Inflammatory macrophage treated with lipopolysaccharide for 4 hours (primary cell): ENCODE measurements around the gene CIAO2A.
"Not testable (repeated sequence)": the region's sequence is repeated elsewhere in the genome, so short reads cannot be mapped to it uniquely, and the experiment has no call there.

Experiments
- DNase-seq: peaks from one replicate; pipeline ENCODE4 v3.0.0-alpha.2; 2020

The CIAO2A gene, protein sequence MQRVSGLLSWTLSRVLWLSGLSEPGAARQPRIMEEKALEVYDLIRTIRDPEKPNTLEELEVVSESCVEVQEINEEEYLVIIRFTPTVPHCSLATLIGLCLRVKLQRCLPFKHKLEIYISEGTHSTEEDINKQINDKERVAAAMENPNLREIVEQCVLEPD

DNA sequence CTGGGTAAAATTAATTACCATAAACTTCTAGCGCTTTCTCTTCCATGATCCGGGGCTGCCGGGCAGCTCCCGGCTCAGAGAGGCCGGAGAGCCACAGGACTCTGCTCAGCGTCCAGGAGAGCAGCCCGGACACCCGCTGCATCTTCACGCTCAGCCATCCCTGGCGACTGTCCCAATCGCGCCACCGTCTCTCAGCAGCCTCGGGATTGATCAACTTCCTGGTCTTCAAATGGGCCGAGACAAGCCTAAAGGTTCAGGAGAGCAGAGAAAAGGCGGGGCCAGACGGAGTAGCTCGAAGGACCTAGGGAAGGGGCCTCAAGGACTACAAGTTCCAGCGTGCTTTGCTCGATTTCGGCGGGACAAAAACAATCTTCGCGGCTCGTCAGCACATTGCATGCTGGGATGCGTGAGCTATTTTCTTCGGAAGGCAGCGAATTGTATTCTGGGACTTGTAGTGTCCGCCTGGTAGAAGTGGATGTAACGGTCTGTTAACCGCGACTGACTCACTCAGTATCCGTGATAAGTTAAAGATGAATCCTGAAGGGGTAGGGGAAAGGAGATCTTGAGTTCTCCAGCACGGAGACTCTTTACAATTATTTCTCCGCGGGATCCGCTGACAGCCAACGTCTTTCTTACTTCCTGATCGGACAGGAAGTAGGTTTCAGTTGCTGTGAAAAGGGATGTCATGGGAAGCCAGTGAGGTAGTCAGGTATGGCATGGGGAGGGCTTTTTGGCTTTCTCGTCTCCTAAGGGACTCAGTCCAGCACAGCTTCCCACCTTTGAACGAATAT, at the start of gene CIAO2A:
CIAO2A (minus strand) TSS at position 212 of the 791 bp plus-strand sequence; CDS start at position 142, 70 bp downstream.
- peak; percentile 100 for DNase-seq

GRCh38 chr15:64143276-64143675, 49.6 kb upstream of the CIAO2A start:
- no peak for DNase-seq

- DNase-seq, result no peak
Measured at GRCh38 chr15:64141798-64142512, 48.3 kb upstream of the CIAO2A start.

DNA sequence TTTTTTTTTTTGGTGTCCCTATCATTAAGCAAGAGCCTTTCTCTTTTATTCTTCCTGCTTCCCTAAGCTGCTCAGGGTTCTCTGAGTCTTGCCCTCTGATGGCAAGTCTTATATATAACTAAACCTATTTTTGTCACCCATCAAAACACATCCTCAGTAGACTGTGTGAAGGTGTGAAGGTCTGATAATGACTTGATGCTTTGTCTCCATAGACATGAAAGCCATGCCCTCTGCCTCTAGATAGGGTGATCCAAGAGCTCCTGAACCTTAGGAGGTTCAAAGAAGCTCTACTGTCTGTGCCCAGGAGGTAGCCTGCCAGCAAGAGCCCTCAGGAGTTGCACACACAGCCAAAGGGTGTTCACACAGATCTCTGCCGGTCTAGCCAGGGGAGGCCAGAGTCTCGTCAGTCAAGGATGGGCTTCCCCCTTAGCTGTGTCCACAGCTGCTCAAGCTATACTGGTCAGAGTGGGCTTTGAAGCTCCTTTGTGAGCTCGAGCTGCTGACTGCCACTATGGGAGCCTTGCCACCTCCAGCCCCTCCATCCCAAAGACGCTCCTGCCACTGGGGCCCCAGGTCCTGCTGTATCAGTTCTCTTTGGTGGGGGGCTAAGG, 44.8 kb upstream of the CIAO2A start:
- no peak for DNase-seq

- no peak for DNase-seq
Measured at GRCh38 chr15:64137226-64137833, 43.7 kb upstream of the CIAO2A start.

GRCh38 chr15:64136347-64136746, 42.7 kb upstream of the CIAO2A start:
- no peak for DNase-seq

- DNase-seq, result no peak
Measured at GRCh38 chr15:64134345-64134829, 40.7 kb upstream of the CIAO2A start.

GRCh38 chr15:64133623-64134344, 40.1 kb upstream of the CIAO2A start:
- DNase-seq, result no peak

DNA sequence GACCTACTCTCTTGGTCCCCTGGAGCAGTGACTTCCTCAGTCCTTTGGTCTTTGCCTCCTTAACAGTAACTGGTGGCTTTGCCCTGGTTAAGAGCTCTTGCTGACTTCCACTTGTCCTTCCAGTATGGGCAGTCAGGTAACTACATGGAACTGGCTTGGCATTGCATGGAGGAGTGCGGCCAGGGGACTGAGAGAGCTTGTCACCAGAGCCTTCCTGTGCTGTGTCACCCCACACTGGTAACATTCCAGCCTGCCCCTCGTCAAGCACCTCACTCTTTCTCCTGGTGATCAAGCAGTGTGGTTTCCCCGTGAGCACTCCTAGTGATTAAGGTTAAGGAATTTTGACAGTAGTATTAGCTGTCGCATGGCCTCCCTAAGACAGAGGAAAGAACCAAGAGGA, 38.6 kb upstream of the CIAO2A start:
- DNase-seq, result no peak

DNA sequence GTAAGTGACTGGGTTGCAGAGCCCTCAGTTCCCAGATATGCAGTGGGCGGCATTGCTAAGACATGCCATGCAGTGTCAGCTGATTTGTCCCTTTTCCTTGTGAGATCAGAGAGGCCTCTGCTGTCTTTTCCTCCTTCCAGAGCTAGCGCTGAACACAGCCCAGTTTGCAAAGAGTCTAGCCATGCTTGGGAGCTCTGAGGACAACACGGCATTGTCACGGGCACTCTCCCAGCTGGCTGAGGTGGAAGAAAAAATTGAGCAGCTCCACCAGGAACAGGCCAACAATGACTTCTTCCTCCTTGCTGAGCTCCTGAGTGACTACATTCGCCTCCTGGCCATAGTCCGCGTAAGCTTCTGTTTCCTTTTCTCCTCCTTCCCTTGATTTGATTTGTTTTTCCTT, 37.9 kb upstream of the CIAO2A start:
- DNase-seq, result no peak

- no peak for DNase-seq
Measured at GRCh38 chr15:64130159-64130558, 36.5 kb upstream of the CIAO2A start.

- no peak for DNase-seq
Measured at GRCh38 chr15:64127521-64128270, 34.1 kb upstream of the CIAO2A start.

DNA sequence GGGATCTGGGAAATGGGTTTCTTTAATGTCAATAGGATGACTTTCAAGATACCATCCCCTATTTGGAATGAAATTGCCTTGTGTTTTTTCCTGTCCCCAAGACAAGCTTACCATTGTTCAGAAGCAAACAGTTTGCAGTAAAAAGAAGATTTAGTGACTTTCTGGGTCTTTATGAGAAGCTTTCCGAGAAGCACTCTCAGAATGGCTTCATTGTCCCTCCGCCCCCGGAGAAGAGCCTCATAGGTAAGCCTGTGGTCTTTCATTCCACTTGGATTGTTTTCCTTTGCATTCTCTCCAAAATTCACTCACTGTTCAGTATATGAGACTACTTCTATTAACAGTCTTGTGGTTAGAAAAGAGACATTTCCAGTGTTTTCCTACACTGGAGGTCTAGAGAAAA, 32.3 kb upstream of the CIAO2A start:
- DNase-seq, result no peak

DNA sequence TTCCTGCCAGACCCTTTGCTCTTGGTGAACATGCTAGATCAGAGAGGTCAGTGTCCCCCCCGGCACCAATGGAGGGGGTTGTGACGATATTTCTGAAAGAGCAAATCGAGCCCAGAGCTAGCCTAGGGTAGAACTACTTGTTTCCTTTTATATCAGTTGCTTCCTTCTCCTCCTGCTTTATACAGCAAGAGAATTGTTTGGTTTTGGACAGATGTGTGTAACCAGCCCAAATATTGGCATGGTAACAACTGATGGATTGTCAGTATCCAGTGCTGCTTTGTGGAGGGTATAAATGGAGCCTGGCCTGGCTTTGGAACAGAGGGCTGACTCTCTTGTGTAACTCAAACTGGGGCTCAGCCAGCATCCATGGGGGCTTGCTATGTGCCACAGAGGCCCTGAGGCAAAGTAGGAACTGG, 29.3 kb upstream of the CIAO2A start:
- no peak for DNase-seq

DNA sequence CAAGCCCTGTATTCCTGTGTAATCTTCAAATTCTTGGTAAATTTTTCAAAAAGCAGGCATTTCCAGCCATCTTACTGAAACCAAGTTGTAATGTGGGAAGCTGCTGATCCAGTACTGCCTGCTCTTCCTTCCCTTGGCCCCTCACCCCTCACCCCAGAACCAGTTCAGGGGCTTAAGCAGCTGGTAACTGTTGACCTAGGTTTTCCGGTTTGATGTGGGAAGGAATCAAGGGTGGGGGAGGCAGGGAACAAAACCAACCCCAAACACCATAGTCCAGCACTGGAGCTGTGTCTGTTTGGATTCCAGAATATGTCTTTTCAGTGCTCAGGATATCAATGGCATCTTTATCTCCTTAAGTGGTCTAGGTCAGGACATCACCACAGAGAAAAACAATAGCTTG, 28.8 kb upstream of the CIAO2A start:
- no peak for DNase-seq

DNA sequence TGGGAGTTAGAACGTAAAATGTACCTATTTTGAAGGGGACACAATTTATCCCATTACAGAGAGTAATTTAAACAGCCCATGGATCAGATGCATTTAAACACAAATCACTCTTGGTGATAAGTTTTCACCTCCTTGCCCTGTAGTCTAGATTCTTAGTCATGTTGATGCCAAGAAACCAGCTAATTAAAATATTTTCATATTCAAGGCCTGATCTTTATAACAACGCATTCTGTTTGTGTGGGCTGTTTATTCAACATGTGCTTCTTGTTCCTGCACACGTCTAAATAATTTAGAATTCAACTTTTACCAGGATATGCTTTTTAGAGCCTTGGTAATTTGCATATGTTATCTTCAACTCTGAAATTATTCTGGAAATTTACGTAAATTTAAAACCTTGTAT, 28.0 kb upstream of the CIAO2A start:
- no peak for DNase-seq

DNA sequence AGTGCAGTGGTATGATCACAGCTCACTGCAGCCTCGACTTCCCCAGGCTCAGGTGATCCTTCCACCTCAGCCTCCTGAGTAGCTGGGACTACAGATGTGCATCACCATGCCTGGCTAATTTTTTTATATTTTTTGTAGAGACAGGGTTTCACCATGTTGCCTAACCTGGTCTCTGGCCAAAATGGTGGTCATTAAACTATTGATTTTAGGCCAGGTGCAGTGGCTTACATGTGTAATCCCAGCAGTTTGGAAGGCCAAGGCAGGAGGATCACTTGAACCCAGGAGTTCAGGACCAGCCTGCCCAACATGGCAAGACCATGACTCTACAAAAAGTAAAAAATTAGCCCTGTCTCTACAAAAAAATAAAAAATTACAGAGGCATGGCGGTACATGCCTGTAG, 26.7 kb upstream of the CIAO2A start:
- DNase-seq, result not testable (repeated sequence)

DNA sequence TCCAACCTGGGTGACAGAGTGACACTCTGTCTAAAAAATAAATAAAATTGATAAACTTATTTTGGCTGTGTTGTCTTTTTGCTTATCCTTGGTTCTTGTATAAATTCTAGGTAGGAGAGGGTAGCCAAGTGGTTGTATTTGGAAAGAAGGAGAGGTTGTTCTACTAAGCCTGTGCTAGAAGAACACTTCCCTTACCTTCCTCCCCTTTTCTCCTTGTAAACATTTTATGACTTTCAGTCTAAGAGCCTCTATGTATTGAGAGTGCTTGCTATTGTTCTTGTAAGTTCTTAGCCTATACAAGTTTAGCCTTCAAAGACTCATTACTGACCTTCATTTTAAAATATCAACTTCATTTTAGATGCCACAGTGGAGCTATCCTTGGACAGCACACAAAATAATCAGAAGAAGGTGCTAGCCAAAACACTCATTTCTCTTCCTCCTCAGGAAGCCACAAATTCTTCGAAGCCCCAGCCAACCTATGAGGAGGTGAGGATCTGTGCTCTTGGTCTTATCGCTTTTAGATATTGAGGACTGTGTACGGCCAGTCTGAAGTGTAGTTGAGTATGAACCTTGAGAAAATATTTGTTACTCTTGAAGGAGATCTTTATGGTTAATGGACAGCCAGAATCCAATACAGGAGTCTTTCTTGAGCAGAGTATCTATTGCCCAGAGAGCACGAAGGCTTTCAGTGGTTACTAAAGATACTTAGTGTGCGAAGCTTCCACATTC, 24.3 kb upstream of the CIAO2A start:
- no peak for DNase-seq

GRCh38 chr15:64112904-64113303, 19.3 kb upstream of the CIAO2A start:
- peak; percentile 91 for DNase-seq

- peak; percentile 23 for DNase-seq
Measured at GRCh38 chr15:64112073-64112772, 18.6 kb upstream of the CIAO2A start.
